Transverse colon (tissue), 3 donors: Measurements from ENCODE around the gene CCR8.

Experiments used
- EP300 ChIP-seq: sonication (generic); formaldehyde crosslinking; IDR thresholded peaks from one replicate; pipeline ENCODE4 v1.6.1; 2017; ENCODE audit warnings: antibody characterized with exemption, low read depth
- POLR2A ChIP-seq: fragments of 450-650 bp; IDR thresholded peaks from one replicate; pipeline ENCODE4 v1.6.1; 2016; ENCODE audit warnings: antibody characterized with exemption, mild to moderate bottlenecking, moderate library complexity
- TF ChIP-seq, protein P1 (sequence below), 5 experiments: fragments of 200-600 bp in 3 of 5; fragments of 450-650 bp in 2 of 5; sonication (generic) in 3 of 5; IDR thresholded peaks; 1 replicate in 2 of 5; 2 replicates in 3 of 5; pipeline ENCODE4 v1.5.1; 2016 to 2017; ENCODE audit warnings: antibody characterized with exemption in 5 of 5, inconsistent platforms in 3 of 5, mild to moderate bottlenecking in 2 of 5, moderate library complexity in 1 of 5

DNA sequence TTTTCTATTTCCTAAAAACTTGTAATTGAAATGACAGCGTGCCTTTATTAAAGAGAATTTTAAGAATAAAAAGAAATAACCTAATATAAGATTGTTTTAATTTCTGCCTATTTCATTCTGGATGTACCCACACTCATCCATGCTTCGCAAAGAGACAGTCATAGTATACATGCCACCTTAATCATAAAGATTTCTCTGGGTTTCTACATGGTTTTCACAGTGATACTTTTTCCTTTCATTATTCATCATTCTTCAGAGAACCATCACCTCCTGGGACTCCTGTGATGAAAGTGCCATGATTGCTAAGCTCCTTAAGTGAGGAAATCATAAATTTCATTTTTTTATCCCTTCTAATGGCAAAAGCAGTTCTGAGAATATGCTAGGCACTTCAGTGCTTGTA lies 4.3 kb upstream of the CCR8 start:
- TF ChIP-seq, protein P1, sequence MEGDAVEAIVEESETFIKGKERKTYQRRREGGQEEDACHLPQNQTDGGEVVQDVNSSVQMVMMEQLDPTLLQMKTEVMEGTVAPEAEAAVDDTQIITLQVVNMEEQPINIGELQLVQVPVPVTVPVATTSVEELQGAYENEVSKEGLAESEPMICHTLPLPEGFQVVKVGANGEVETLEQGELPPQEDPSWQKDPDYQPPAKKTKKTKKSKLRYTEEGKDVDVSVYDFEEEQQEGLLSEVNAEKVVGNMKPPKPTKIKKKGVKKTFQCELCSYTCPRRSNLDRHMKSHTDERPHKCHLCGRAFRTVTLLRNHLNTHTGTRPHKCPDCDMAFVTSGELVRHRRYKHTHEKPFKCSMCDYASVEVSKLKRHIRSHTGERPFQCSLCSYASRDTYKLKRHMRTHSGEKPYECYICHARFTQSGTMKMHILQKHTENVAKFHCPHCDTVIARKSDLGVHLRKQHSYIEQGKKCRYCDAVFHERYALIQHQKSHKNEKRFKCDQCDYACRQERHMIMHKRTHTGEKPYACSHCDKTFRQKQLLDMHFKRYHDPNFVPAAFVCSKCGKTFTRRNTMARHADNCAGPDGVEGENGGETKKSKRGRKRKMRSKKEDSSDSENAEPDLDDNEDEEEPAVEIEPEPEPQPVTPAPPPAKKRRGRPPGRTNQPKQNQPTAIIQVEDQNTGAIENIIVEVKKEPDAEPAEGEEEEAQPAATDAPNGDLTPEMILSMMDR (IDR thresholded peaks at IDR 0.05): no peak
- TF ChIP-seq EP300 (no peak), POLR2A (no peak)
